ENCODE results near the gene SNX3. TPM values are rescaled to one million over a fixed set of nuclear protein-coding genes. Genes with fewer than 3 reads are reported as not detected.
"Not testable (repeated sequence)": the region's sequence is repeated elsewhere in the genome, so short reads cannot be mapped to it uniquely, and the experiment has no call there.

Gene SNX3
- 143 TPM for total RNA-seq
- 236 TPM for polyA plus RNA-seq (ENCODE audit: insufficient read depth, low read depth, low replicate concordance)
- long read RNA-seq, donor 1, transcript SNX3-201 (4 exons, 1,755 nt), result major isoform, 52 of 67 reads
- long read RNA-seq, donor 1, partial matches to known transcripts, result 13 of 67 reads
- long read RNA-seq, donor 1, other reads (novel, unspliced or antisense), result 0 of 67 reads
- long read RNA-seq, donor 2, transcript SNX3-201 (4 exons, 1,755 nt), result major isoform, 47 of 56 reads
- long read RNA-seq, donor 2, partial matches to known transcripts, result 6 of 56 reads
- long read RNA-seq, donor 2, other reads (novel, unspliced or antisense), result 0 of 56 reads
- long read RNA-seq, donor 3, transcript SNX3-201 (4 exons, 1,755 nt), result major isoform, 60 of 87 reads
- long read RNA-seq, donor 3, partial matches to known transcripts, result 24 of 87 reads
- long read RNA-seq, donor 3, other reads (novel, unspliced or antisense), result 0 of 87 reads
- long read RNA-seq, donor 4, transcript SNX3-201 (4 exons, 1,755 nt), result major isoform, 60 of 71 reads
- long read RNA-seq, donor 4, transcript SNX3-202 (4 exons, 890 nt), result minor isoform, 5 of 71 reads
- long read RNA-seq, donor 4, partial matches to known transcripts, result 6 of 71 reads
- long read RNA-seq, donor 4, other reads (novel, unspliced or antisense), result 0 of 71 reads
- long read RNA-seq, donor 5, partial matches to known transcripts, result 0 of 3 reads
- long read RNA-seq, donor 5, other reads (novel, unspliced or antisense), result 0 of 3 reads
- long read RNA-seq, donor 6, transcript SNX3-201 (4 exons, 1,755 nt), result major isoform, 105 of 144 reads
- long read RNA-seq, donor 6, transcript SNX3-202 (4 exons, 890 nt), result minor isoform, 5 of 144 reads
- long read RNA-seq, donor 6, partial matches to known transcripts, result 29 of 144 reads
- long read RNA-seq, donor 6, other reads (novel, unspliced or antisense), result 5 of 144 reads
- long read RNA-seq, donor 7, transcript SNX3-201 (4 exons, 1,755 nt), result major isoform, 147 of 168 reads
- long read RNA-seq, donor 7, transcript SNX3-202 (4 exons, 890 nt), result minor isoform, 12 of 168 reads
- long read RNA-seq, donor 7, partial matches to known transcripts, result 1 of 168 reads
- long read RNA-seq, donor 7, other reads (novel, unspliced or antisense), result 8 of 168 reads
- long read RNA-seq, donor 8, transcript SNX3-201 (4 exons, 1,755 nt), result major isoform, 42 of 66 reads
- long read RNA-seq, donor 8, partial matches to known transcripts, result 23 of 66 reads
- long read RNA-seq, donor 8, other reads (novel, unspliced or antisense), result 0 of 66 reads
- long read RNA-seq, donor 9, transcript SNX3-201 (4 exons, 1,755 nt), result major isoform, 32 of 48 reads
- long read RNA-seq, donor 9, partial matches to known transcripts, result 15 of 48 reads
- long read RNA-seq, donor 9, other reads (novel, unspliced or antisense), result 0 of 48 reads
- long read RNA-seq, donor 10, transcript SNX3-201 (4 exons, 1,755 nt), result major isoform, 52 of 71 reads
- long read RNA-seq, donor 10, partial matches to known transcripts, result 17 of 71 reads
- long read RNA-seq, donor 10, other reads (novel, unspliced or antisense), result 0 of 71 reads

- Histone ChIP-seq H3K27me3 (ENCODE audit: control insufficient read depth, insufficient read depth, low read length) (no peaks in the 10 kb centered on the region), H3K4me3 (ENCODE audit: low read length in 3 of 3) (peak within 1 kb of the TSS; percentile 89 to 99 (median 98)), H3K9me3 (ENCODE audit: control insufficient read depth in 2 of 3, insufficient read depth in 1 of 3, low read length in 3 of 3) (no peaks in the 10 kb centered on the region), H3K4me1 (ENCODE audit: control insufficient read depth in 2 of 3, insufficient read depth in 2 of 3, low read depth in 1 of 3, low read length in 3 of 3) (no peaks in the 10 kb centered on the region), H3K9ac (ENCODE audit: low read length in 3 of 3) (peak within 1 kb of the TSS; percentile 87 to 99 (median 90)), H3K36me3 (ENCODE audit: control insufficient read depth in 2 of 3, insufficient read depth in 3 of 3, low read length in 3 of 3) (peaks cover 0 to 3% (median 0%) of the 10 kb centered on the region in 3 donors), H3K27ac (ENCODE audit: low read depth in 2 of 2, low read length in 2 of 2) (peak within 1 kb of the TSS; percentile 97 to 99)
- FAIRE-seq, result no peak
- intact Hi-C loops (cut with DNase I), result no loop called here
- DNase-seq, result peak; percentile 98 to 99 (median 98)
- no peak for TF ChIP-seq CTCF (IDR thresholded peaks at IDR 0.05; ENCODE audit: borderline replicate concordance, extremely low read depth, insufficient read depth)
These were observed at the start of gene SNX3 for GRCh38 chr6:108260809-108261569. Gene SNX3 (minus strand): TSS chr6:108261040. CDS start chr6:108260921, 119 bp downstream.

GRCh38 chr6:108309844-108310243 is 49.0 kb upstream of the SNX3 start:
- Histone ChIP-seq H3K9me3 (ENCODE audit: control insufficient read depth in 2 of 3, insufficient read depth in 1 of 3, low read length in 3 of 3) (no peaks in the 10 kb centered on the region), H3K36me3 (ENCODE audit: control insufficient read depth in 2 of 3, insufficient read depth in 3 of 3, low read length in 3 of 3) (no peaks in the 10 kb centered on the region), H3K4me3 (ENCODE audit: low read length in 3 of 3) (no peak overlapping the region), H3K27me3 (ENCODE audit: control insufficient read depth, insufficient read depth, low read length) (no peaks in the 10 kb centered on the region), H3K27ac (ENCODE audit: low read depth in 2 of 2, low read length in 2 of 2) (no peak overlapping the region), H3K4me1 (ENCODE audit: control insufficient read depth in 2 of 3, insufficient read depth in 2 of 3, low read depth in 1 of 3, low read length in 3 of 3) (no peaks in the 10 kb centered on the region), H3K9ac (ENCODE audit: low read length in 3 of 3) (no peak overlapping the region)
- intact Hi-C loops (cut with DNase I), result no loop called here
- no peak for FAIRE-seq
- DNase-seq, result no peak
- no peak for TF ChIP-seq CTCF (IDR thresholded peaks at IDR 0.05; ENCODE audit: borderline replicate concordance, extremely low read depth, insufficient read depth)

- DNase-seq; H3K27ac ChIP-seq (ENCODE audit: low read depth in 2 of 2, low read length in 2 of 2); H3K4me1 ChIP-seq (ENCODE audit: control insufficient read depth in 2 of 3, insufficient read depth in 2 of 3, low read depth in 1 of 3, low read length in 3 of 3); H3K9ac ChIP-seq (ENCODE audit: low read length in 3 of 3); H3K9me3 ChIP-seq (ENCODE audit: control insufficient read depth in 2 of 3, insufficient read depth in 1 of 3, low read length in 3 of 3); FAIRE-seq; intact Hi-C loops (cut with DNase I); H3K27me3 ChIP-seq (ENCODE audit: control insufficient read depth, insufficient read depth, low read length); H3K4me3 ChIP-seq (ENCODE audit: low read length in 3 of 3); H3K36me3 ChIP-seq (ENCODE audit: control insufficient read depth in 2 of 3, insufficient read depth in 3 of 3, low read length in 3 of 3): not testable (repeated sequence)
These were observed 47.8 kb upstream of the SNX3 start for GRCh38 chr6:108308641-108309040.

Measured in kidney (tissue), 22 donors.